NCI-H1417 treated with DMSO at 0.1 percent for 48 hours (cell line): ENCODE measurements around the gene PRKG2.

Experiments used
- DNase-seq: peaks from one replicate; lab custom pipeline; 2025; lab: John Stamatoyannopoulos, UW

PRKG2 gene

GRCh38 chr4:81215931-81216330 is 909 bp upstream of the PRKG2 start:
- DNase-seq: no peak

GRCh38 chr4:81214144-81214880 is 710 bp downstream of the PRKG2 start:
- no peak for DNase-seq

GRCh38 chr4:81213671-81214070 is 1.4 kb downstream of the PRKG2 start:
- no peak for DNase-seq

GRCh38 chr4:81211956-81212355 is 3.1 kb downstream of the PRKG2 start:
- DNase-seq: no peak

GRCh38 chr4:81207828-81208227 is 7.2 kb downstream of the PRKG2 start:
- no peak for DNase-seq

- DNase-seq: no peak
Observed at GRCh38 chr4:81205302-81205701, 9.7 kb downstream of the PRKG2 start.

GRCh38 chr4:81204571-81204970 is 10.5 kb downstream of the PRKG2 start:
- DNase-seq: no peak

GRCh38 chr4:81199831-81200230 is 15.2 kb downstream of the PRKG2 start:
- DNase-seq: no peak

GRCh38 chr4:81198609-81199008 is 16.4 kb downstream of the PRKG2 start:
- no peak for DNase-seq

GRCh38 chr4:81197864-81198524 is 17.0 kb downstream of the PRKG2 start:
- DNase-seq: no peak

- DNase-seq: no peak
Observed at GRCh38 chr4:81196126-81196650, 18.8 kb downstream of the PRKG2 start.

GRCh38 chr4:81195475-81195874 is 19.5 kb downstream of the PRKG2 start:
- no peak for DNase-seq

- no peak for DNase-seq
Observed at GRCh38 chr4:81194286-81194685, 20.7 kb downstream of the PRKG2 start.

- DNase-seq: no peak
Observed at GRCh38 chr4:81180916-81181315, 34.1 kb downstream of the PRKG2 start.

- DNase-seq: no peak
Observed at GRCh38 chr4:81179326-81179725, 35.7 kb downstream of the PRKG2 start.

GRCh38 chr4:81173213-81173612 is 41.8 kb downstream of the PRKG2 start:
- no peak for DNase-seq

GRCh38 chr4:81166458-81167160 is 48.4 kb downstream of the PRKG2 start:
- no peak for DNase-seq

GRCh38 chr4:81165861-81166430 is 49.1 kb downstream of the PRKG2 start:
- DNase-seq: no peak

GRCh38 chr4:81164623-81165416 is 50.2 kb downstream of the PRKG2 start:
- no peak for DNase-seq

- no peak for DNase-seq
Observed at GRCh38 chr4:81164126-81164525, 50.9 kb downstream of the PRKG2 start.

- no peak for DNase-seq
Observed at GRCh38 chr4:81162752-81163458, 52.1 kb downstream of the PRKG2 start.
